Kidney tubule cell (primary cell): ENCODE data around the gene NUMB.

Experiments used
- DNase-seq: peaks from one replicate; pipeline ENCODE4 v3.0.0-alpha.2; 2018; ENCODE audit warnings: low spot score

NUMB gene

GRCh38 chr14:73245480-73246325 is 212.6 kb downstream of the NUMB start:
- no peak for DNase-seq

- no peak for DNase-seq
Observed at GRCh38 chr14:73244541-73245290, 213.6 kb downstream of the NUMB start.

- DNase-seq: no peak
Observed at GRCh38 chr14:73243748-73244147, 214.6 kb downstream of the NUMB start.

GRCh38 chr14:73243341-73243740 is 215.0 kb downstream of the NUMB start:
- DNase-seq: no peak

GRCh38 chr14:73242357-73242901 is 215.9 kb downstream of the NUMB start:
- peak; percentile 81 for DNase-seq

GRCh38 chr14:73241481-73242165 is 216.7 kb downstream of the NUMB start:
- DNase-seq: peak; percentile 91

- no peak for DNase-seq
Observed at GRCh38 chr14:73240816-73241480, 217.4 kb downstream of the NUMB start.

GRCh38 chr14:73239393-73240241 is 218.7 kb downstream of the NUMB start:
- DNase-seq: no peak

- no peak for DNase-seq
Observed at GRCh38 chr14:73238941-73239340, 219.4 kb downstream of the NUMB start.

GRCh38 chr14:73238424-73238852 is 219.9 kb downstream of the NUMB start:
- DNase-seq: peak; percentile 84

- no peak for DNase-seq
Observed at GRCh38 chr14:73237786-73238423, 220.4 kb downstream of the NUMB start.

GRCh38 chr14:73237219-73237785 is 221.0 kb downstream of the NUMB start, which contains the start of gene PAPLN:
Gene PAPLN (plus strand): TSS chr14:73237506. CDS start chr14:73239779, 2,273 bp downstream.
- DNase-seq: peak; percentile 75

- DNase-seq: no peak
Observed at GRCh38 chr14:73236752-73237218, 221.6 kb downstream of the NUMB start.

GRCh38 chr14:73236157-73236556 is 222.2 kb downstream of the NUMB start:
- DNase-seq: no peak

- no peak for DNase-seq
Observed at GRCh38 chr14:73235531-73236155, 222.7 kb downstream of the NUMB start.

- no peak for DNase-seq
Observed at GRCh38 chr14:73234586-73235394, 223.6 kb downstream of the NUMB start.

GRCh38 chr14:73234029-73234428 is 224.3 kb downstream of the NUMB start:
- DNase-seq: no peak

- DNase-seq: no peak
Observed at GRCh38 chr14:73233564-73233963, 224.8 kb downstream of the NUMB start.
